ENCODE measurements around the gene KRT20.

GRCh38 chr17:40862985-40863733, 21.9 kb downstream of the KRT20 start:
- TF ChIP-seq BRCA1 (IDR thresholded peaks at IDR 0.05; ENCODE audit: low read depth, low read length) = no peak
- TF ChIP-seq GTF2F1 (IDR thresholded peaks at IDR 0.05; ENCODE audit: borderline replicate concordance, low read depth, low read length) = no peak
- TF ChIP-seq RNF2 (IDR thresholded peaks at IDR 0.05; ENCODE audit: borderline replicate concordance, low read depth, low read length, missing control alignments, poor library complexity, severe bottlenecking) = no peak
- peak; percentile 80 to 96 (median 95) for TF ChIP-seq CTCF (IDR thresholded peaks at IDR 0.05; ENCODE audit: control extremely low read depth in 1 of 3, insufficient read depth in 1 of 3, low read depth in 1 of 3, low read length in 3 of 3)
- TF ChIP-seq POLR2A (IDR thresholded peaks at IDR 0.05; ENCODE audit: control extremely low read depth in 1 of 2, low read depth in 2 of 2, low read length in 2 of 2) = no peak
- TF ChIP-seq SIN3A (conservative IDR thresholded peaks at IDR 0.05 in 1 of 2, IDR thresholded peaks at IDR 0.05 in 1 of 2; ENCODE audit: low read depth in 1 of 2, low read length in 2 of 2) = no peak
- TF ChIP-seq MAX (IDR thresholded peaks at IDR 0.05) = peak; percentile 61
